K562 (cell line): ENCODE results near the gene MMP26. TPM values are rescaled to one million over a fixed set of nuclear protein-coding genes. Genes with fewer than 3 reads are reported as not detected.

Source experiments
- CAMTA2 ChIP-seq: fragments of 250-450 bp; sonication (Bioruptor Pico); conservative IDR thresholded peaks from 2 replicates; pipeline ENCODE4 v1.5.1; 2022
- NCOR1 ChIP-seq: fragments of 450-650 bp; IDR thresholded peaks from 2 replicates; pipeline ENCODE4 v1.6.1; 2016; ENCODE audit warnings: mild to moderate bottlenecking, moderate library complexity
- NFRKB ChIP-seq: fragments of 450-650 bp; IDR thresholded peaks from 2 replicates; pipeline ENCODE4 v1.6.1; 2016; ENCODE audit warnings: low read depth
- POLR2AphosphoS5 ChIP-seq: IDR thresholded peaks from 2 replicates; pipeline ENCODE4 v1.6.1; 2011; ENCODE audit warnings: mild to moderate bottlenecking, low read depth, low read length, moderate library complexity; ENCODE audit not compliant: control insufficient read depth, insufficient read depth
- PTBP1 ChIP-seq: fragments of 200-400 bp; formaldehyde crosslinking; IDR thresholded peaks from 2 replicates; pipeline ENCODE4 v1.6.1; 2017; ENCODE audit warnings: low read depth, low read length
- RAD51 ChIP-seq: fragments of 450-650 bp; IDR thresholded peaks from 2 replicates; pipeline ENCODE4 v1.7.1; 2016; ENCODE audit warnings: low read depth, mild to moderate bottlenecking, borderline replicate concordance
- SMARCE1 ChIP-seq: fragments of 450-650 bp; IDR thresholded peaks from 2 replicates; pipeline ENCODE4 v1.7.1; 2016; ENCODE audit warnings: mild to moderate bottlenecking
- TRIM24 ChIP-seq, 2 experiments: fragments of 450-650 bp; IDR thresholded peaks; 2 replicates each; pipeline ENCODE4 v1.6.1; 2016
- ZFP36 ChIP-seq: fragments of 150-350 bp; IDR thresholded peaks from 2 replicates; pipeline ENCODE4 v1.6.1; 2018; ENCODE audit warnings: low read length, low read depth; ENCODE audit not compliant: partially characterized antibody
- ZSCAN29 ChIP-seq: fragments of 450-650 bp; IDR thresholded peaks from 2 replicates; pipeline ENCODE4 v1.6.1; 2017
- polyA plus RNA-seq, 8 experiments: library from polyadenylated mRNA; depleted of rRNA in 4 of 8; stranded (reverse) in 5 of 8; unstranded in 3 of 8; fragments of >200 nt; fragmentation: Nextera tagmentation in 2 of 8; fragmentation: Illumina TruSeq in 1 of 8; extraction: Ambion mirVana in 2 of 8; extraction: Trizol in 1 of 8; gene quantifications; 2 replicates each; pipeline versions ENCODE4 v1.2.1 to v1.2.3, GENCODE V29; 2011 to 2014; ENCODE audit warnings: inconsistent platforms in 1 of 8, missing spikeins in 1 of 8
- total RNA-seq, 7 experiments: library from RNA; depleted of rRNA in 6 of 7; stranded (reverse); fragments of >200 nt in 6 of 7; fragmentation: Illumina TruSeq in 2 of 7; extraction: Trizol in 2 of 7; gene quantifications; 2 replicates each; pipeline versions ENCODE4 v1.2.1 to v1.2.3, GENCODE V29; 2011 to 2021; ENCODE audit warnings: low replicate concordance in 1 of 7
- TF ChIP-seq, protein P1 (sequence below): IDR thresholded peaks from 3 replicates; pipeline ENCODE4 v1.6.1; 2011; ENCODE audit warnings: borderline replicate concordance, mild to moderate bottlenecking, moderate library complexity; ENCODE audit not compliant: insufficient read length; ENCODE audit errors: extremely low read depth
- TF ChIP-seq, protein P2 (sequence below): sonication (generic); IDR thresholded peaks from 2 replicates; pipeline ENCODE4 v1.6.1; 2016
- TF ChIP-seq, protein P3 (sequence below): fragments of 450-650 bp; formaldehyde crosslinking; IDR thresholded peaks from 2 replicates; pipeline ENCODE4 v1.4.0; 2020; ENCODE audit warnings: mild to moderate bottlenecking, moderate library complexity
- TF ChIP-seq, protein P4 (sequence below): fragments of 450-650 bp; formaldehyde crosslinking; IDR thresholded peaks from 2 replicates; pipeline ENCODE4 v1.4.0; 2022; ENCODE audit warnings: missing genetic modification characterization
- TF ChIP-seq, protein P5 (sequence below): fragments of 450-650 bp; IDR thresholded peaks from 2 replicates; pipeline ENCODE4 v1.6.1; 2017; ENCODE audit warnings: mild to moderate bottlenecking, moderate library complexity
- TF ChIP-seq, protein P6 (sequence below), 2 experiments: fragments of 150-350 bp in 1 of 2; IDR thresholded peaks; 2 replicates each; pipeline ENCODE4 v1.6.1; 2012 to 2016; ENCODE audit warnings: low read depth in 2 of 2, low read length in 2 of 2, mild to moderate bottlenecking in 1 of 2, moderate library complexity in 1 of 2

The MMP26 gene
- total and polyA plus RNA-seq, 9 of the 15 experiments (the other 6 are each of a cell fraction or from before 2014, with no cell fraction given): not detected

DNA sequence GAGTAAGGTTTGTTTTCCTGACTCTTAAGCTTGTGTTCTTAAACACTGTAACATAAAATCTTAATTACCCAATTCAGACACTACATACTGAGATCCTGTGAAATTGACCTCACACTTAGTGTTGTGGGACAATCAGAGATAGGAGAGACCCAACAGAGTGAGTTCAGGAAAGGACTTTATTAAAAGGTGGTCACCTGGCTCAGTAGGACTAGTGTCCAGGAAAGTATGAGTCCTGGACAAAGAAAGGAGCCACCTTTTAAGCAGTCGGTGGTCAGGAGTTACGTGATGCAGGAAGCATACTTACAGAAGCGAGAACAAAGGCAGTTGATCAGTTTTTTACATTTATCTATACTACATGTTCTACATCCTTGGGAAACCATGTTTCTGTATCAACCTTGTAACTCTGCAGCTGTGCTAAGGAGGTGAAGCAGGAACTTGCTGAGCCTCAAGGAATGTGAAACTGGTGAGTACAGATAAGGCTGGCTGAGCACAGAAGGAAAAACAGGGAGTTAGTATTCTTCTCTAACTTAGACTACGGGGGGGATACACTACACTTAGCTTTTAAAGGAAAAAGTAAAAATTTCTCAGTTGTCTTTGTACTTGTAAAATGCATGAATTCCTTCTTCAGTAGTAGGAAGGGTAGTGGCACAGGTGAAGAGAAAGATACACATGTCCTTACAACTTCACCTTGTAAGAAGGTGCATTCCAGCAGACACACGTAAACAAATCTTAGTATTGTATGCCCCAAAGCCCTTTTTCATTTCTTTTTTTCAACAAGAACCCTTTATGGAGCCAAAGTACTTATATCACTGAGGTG lies 45.7 kb upstream of the MMP26 start (continued):
- TF ChIP-seq, protein P1, sequence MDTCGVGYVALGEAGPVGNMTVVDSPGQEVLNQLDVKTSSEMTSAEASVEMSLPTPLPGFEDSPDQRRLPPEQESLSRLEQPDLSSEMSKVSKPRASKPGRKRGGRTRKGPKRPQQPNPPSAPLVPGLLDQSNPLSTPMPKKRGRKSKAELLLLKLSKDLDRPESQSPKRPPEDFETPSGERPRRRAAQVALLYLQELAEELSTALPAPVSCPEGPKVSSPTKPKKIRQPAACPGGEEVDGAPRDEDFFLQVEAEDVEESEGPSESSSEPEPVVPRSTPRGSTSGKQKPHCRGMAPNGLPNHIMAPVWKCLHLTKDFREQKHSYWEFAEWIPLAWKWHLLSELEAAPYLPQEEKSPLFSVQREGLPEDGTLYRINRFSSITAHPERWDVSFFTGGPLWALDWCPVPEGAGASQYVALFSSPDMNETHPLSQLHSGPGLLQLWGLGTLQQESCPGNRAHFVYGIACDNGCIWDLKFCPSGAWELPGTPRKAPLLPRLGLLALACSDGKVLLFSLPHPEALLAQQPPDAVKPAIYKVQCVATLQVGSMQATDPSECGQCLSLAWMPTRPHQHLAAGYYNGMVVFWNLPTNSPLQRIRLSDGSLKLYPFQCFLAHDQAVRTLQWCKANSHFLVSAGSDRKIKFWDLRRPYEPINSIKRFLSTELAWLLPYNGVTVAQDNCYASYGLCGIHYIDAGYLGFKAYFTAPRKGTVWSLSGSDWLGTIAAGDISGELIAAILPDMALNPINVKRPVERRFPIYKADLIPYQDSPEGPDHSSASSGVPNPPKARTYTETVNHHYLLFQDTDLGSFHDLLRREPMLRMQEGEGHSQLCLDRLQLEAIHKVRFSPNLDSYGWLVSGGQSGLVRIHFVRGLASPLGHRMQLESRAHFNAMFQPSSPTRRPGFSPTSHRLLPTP: no peak
- TF ChIP-seq PTBP1 (no peak), NFRKB (peak; percentile 61), TRIM24 (IDR thresholded peaks at IDR 0.05) (peak; percentile 25; a peak in 1 of 4 replicates), CAMTA2 (CRISPR knock-in tag) (no peak), ZSCAN29 (no peak), RAD51 (no peak), ZFP36 (no peak), POLR2AphosphoS5 (peak; percentile 86), NCOR1 (peak; percentile 62), SMARCE1 (no peak)
- TF ChIP-seq, protein P2, sequence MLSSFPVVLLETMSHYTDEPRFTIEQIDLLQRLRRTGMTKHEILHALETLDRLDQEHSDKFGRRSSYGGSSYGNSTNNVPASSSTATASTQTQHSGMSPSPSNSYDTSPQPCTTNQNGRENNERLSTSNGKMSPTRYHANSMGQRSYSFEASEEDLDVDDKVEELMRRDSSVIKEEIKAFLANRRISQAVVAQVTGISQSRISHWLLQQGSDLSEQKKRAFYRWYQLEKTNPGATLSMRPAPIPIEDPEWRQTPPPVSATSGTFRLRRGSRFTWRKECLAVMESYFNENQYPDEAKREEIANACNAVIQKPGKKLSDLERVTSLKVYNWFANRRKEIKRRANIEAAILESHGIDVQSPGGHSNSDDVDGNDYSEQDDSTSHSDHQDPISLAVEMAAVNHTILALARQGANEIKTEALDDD: peak; percentile 81
- TF ChIP-seq, protein P3, sequence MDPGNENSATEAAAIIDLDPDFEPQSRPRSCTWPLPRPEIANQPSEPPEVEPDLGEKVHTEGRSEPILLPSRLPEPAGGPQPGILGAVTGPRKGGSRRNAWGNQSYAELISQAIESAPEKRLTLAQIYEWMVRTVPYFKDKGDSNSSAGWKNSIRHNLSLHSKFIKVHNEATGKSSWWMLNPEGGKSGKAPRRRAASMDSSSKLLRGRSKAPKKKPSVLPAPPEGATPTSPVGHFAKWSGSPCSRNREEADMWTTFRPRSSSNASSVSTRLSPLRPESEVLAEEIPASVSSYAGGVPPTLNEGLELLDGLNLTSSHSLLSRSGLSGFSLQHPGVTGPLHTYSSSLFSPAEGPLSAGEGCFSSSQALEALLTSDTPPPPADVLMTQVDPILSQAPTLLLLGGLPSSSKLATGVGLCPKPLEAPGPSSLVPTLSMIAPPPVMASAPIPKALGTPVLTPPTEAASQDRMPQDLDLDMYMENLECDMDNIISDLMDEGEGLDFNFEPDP (CRISPR knock-in tag): no peak
- TF ChIP-seq, protein P4, sequence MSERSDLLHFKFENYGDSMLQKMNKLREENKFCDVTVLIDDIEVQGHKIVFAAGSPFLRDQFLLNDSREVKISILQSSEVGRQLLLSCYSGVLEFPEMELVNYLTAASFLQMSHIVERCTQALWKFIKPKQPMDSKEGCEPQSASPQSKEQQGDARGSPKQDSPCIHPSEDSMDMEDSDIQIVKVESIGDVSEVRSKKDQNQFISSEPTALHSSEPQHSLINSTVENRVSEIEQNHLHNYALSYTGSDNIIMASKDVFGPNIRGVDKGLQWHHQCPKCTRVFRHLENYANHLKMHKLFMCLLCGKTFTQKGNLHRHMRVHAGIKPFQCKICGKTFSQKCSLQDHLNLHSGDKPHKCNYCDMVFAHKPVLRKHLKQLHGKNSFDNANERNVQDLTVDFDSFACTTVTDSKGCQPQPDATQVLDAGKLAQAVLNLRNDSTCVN (CRISPR knock-in tag): no peak
- TF ChIP-seq, protein P5, sequence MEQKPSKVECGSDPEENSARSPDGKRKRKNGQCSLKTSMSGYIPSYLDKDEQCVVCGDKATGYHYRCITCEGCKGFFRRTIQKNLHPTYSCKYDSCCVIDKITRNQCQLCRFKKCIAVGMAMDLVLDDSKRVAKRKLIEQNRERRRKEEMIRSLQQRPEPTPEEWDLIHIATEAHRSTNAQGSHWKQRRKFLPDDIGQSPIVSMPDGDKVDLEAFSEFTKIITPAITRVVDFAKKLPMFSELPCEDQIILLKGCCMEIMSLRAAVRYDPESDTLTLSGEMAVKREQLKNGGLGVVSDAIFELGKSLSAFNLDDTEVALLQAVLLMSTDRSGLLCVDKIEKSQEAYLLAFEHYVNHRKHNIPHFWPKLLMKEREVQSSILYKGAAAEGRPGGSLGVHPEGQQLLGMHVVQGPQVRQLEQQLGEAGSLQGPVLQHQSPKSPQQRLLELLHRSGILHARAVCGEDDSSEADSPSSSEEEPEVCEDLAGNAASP: no peak
- TF ChIP-seq, protein P6, sequence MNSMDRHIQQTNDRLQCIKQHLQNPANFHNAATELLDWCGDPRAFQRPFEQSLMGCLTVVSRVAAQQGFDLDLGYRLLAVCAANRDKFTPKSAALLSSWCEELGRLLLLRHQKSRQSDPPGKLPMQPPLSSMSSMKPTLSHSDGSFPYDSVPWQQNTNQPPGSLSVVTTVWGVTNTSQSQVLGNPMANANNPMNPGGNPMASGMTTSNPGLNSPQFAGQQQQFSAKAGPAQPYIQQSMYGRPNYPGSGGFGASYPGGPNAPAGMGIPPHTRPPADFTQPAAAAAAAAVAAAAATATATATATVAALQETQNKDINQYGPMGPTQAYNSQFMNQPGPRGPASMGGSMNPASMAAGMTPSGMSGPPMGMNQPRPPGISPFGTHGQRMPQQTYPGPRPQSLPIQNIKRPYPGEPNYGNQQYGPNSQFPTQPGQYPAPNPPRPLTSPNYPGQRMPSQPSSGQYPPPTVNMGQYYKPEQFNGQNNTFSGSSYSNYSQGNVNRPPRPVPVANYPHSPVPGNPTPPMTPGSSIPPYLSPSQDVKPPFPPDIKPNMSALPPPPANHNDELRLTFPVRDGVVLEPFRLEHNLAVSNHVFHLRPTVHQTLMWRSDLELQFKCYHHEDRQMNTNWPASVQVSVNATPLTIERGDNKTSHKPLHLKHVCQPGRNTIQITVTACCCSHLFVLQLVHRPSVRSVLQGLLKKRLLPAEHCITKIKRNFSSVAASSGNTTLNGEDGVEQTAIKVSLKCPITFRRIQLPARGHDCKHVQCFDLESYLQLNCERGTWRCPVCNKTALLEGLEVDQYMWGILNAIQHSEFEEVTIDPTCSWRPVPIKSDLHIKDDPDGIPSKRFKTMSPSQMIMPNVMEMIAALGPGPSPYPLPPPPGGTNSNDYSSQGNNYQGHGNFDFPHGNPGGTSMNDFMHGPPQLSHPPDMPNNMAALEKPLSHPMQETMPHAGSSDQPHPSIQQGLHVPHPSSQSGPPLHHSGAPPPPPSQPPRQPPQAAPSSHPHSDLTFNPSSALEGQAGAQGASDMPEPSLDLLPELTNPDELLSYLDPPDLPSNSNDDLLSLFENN (IDR thresholded peaks at IDR 0.05; ENCODE audit: low read depth in 2 of 2, low read length in 2 of 2): peak in 1 of 2 experiments; percentile 32; a peak in 1 of 4 replicates
